HG02571 (cell line): Measurements from ENCODE around the gene NELFA.

Experiments
- ATAC-seq: cut with Tn5 transposase; IDR thresholded peaks from one replicate; pipeline ENCODE4 v1.9.1; 2021; ENCODE audit warnings: mild to moderate bottlenecking, moderate library complexity; ENCODE audit not compliant: unreplicated experiment

Gene NELFA

GRCh38 chr4:2008921-2009650 is at the start of gene NELFA:
Gene NELFA (minus strand): TSS chr4:2008974. CDS start chr4:2008959, 15 bp downstream.
- ATAC-seq, result peak; percentile 72

GRCh38 chr4:2057382-2058065 is 48.8 kb upstream of the NELFA start:
- ATAC-seq, result no peak

- no peak for ATAC-seq
Measured at GRCh38 chr4:2054217-2054616, 45.4 kb upstream of the NELFA start.

- no peak for ATAC-seq
Measured at GRCh38 chr4:2051086-2051485, 42.3 kb upstream of the NELFA start.

DNA sequence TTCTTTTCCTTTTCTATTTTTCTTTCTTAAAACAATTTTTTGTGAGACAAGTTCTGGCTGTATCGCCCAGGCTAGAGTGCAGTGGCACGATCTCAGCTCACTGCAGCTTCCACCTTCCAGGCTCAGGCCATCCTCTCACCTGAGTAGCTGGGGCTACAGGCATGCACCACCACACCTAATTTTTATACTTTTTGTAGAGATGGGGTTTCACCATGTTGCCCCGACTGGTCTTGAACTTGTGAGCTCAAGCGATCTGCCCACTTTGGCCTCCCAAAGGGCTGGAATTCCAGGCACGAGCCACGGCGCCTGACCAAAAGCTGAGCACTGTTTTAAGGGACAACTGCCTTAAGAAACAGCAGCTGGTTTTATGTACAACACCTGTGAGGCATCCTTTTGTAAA is 41.0 kb upstream of the NELFA start:
- ATAC-seq, result no peak

DNA sequence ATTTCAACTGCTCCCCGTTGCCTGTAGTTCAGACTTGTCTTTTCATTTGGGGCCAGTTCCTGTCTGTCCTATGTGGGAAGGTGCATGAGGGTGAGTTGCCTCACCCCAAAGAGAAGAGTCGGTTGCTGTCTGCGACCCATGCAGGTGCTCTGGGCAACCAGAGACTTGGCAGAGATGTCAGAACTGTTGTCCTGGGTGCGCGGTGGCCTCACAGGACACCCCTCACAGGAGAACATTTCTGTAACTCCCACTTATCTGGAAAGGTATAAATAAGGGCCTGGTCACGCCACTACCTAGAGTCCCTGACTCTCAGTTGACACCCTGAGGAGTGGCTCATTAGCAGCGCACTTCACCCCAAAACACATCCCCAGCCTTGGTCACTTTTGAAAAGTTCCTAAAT is 40.6 kb upstream of the NELFA start:
- no peak for ATAC-seq

- no peak for ATAC-seq
Measured at GRCh38 chr4:2048831-2049230, 40.1 kb upstream of the NELFA start.

- ATAC-seq, result no peak
Measured at GRCh38 chr4:2047781-2048581, 39.2 kb upstream of the NELFA start.

DNA sequence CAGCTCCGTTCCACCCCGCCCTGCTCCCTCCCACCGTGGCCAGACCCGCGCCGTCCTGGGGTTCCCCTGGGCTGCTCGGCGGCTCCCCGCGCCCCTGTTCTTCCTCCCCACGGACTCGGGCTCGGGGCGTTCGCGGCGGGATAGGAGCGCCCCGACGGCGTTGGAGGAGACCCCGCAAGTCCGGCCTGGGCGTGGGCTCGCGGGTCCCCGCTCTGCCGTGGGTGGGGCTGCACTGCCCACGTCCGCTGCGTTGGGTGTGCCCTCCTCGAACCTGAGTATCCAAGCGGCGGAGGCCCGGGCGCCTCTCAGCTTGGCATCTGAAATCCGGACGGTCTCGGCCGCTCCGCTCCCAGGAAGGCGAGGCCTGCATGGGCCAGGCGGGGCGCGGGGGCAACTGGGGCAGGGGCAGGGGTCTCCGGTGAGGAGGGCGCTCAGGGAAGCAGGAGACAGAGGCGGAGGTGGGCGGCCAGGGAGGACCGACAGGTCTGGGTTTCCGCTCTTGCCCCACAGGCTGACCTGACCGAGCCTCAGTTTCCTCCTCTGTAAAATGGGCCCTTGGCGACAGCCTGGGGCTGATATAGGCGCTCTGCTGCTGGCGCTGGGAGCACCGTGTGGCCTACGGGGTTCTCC is 38.4 kb upstream of the NELFA start:
- no peak for ATAC-seq

- ATAC-seq, result no peak
Measured at GRCh38 chr4:2046031-2046961, 37.5 kb upstream of the NELFA start.

DNA sequence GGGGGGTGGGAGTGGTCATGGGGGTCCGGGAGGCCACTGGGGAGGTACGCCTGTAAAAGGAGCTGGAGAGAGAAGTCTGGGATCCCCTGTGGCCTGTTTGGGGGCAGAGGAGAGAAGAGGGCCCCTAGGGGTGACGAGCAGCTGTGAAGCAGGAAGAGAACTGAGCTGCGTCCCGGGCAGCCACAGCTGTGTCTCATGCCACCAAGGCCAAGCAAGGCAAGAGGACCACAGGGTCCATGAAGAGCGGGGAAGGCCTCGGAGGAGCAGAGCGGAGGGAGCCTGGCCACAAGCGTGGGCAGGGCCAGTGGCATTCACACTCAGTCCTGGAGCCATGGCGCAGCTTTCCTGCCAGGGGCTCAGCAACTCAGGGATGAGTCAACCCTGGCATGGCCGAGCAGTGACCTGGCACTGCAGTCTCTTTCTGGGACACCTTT is 36.8 kb upstream of the NELFA start:
- no peak for ATAC-seq

DNA sequence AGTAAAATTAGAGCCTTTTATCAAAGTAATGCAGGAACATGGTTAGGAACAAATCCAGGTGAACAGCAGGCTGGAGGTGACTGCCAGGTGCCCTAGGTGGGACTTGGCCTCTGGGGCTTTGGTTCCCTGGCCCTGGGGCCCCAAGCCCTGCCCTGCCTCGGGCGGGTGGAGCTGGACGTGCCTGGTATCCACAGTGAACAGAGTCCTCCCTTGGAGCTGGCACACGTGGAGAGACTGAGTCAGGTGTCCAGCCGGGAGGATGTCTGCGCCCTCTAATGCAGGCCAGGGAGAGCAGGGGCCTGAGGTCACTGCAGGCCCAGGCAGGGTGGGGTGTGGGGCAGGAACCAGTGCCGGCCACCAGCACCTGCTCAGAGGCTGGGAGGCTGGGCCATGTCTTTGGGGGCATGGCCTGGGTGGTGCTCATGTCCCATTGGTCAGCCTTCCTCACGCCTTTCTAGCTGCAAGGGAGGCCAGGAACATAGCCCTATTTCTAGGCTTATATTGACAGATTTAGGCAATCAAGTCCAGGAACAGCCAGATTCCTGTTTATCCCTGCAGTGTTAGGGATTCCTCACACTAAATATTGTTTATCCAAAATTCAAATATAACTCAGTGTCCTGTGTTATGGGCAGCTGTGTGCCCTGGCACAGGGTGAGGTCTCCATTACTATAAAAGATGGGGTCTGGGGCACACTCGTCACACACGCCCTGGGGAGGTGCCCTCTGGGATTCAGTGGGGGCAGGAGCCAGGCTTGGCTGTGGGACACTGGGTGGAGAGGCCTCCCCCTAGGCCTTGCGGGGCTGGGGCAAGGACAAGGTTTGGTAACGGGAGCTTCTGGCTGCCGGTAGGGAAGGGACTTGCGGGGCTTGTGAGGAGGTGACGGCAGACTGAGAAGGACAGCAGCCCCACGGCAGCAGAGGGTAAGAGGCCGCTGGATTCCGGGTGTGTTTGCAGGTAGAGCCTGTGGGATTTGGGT is 36.1 kb upstream of the NELFA start:
- ATAC-seq, result no peak

DNA sequence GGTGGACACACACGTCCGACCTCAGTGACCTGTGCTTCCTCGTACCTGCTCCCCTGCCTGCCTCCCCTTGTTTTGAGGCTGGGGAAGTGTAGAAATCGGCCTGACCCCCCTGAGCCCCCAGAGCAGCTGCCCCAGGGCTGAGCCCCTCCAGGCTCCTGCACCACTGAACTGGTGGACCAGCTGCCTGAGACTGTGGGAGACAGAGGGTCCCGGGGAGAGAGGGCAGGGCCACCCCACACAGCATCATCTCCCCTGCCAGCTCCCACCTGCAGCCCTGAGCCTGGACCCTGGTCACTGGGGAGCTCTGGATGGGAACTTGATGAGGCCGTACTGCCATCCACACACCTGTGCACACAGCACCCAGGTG is 35.3 kb upstream of the NELFA start:
- no peak for ATAC-seq

DNA sequence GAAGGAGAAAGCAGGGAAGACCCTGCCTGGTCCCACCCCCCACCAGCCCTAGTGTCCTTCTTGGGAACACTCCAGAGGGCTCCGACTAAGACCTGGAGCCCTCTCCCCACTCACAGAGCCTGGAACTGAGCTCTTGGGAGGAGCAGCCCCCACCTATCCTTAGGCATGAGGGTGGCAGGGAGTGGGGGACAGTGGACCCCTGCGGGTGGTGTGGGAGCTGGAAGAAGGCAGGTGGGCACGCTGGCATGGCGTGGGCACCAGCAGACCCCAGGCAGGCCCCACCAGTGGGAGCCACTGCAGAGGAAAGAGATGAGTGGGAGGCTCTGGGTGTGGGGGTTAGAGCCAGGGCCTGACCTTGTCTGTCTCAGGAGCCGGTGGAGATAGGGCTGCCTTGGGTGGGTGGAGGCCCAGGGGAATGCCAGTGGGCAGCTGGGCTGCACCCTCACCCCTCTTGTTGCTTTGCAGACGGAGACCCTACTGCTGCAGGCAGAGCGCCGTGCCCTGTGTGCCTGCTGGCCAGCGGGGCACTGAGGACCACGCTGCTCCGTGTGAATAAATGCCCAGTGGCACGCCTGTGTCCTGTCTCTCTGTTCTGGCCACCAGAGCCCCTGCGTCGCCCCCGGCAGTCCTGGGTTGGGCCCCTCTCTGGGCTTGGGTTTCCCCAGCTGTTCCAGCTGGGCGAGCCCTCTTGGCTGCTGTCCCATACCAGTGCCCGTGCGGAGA is 34.8 kb upstream of the NELFA start:
- ATAC-seq, result no peak

- ATAC-seq, result no peak
Measured at GRCh38 chr4:2042947-2043395, 34.2 kb upstream of the NELFA start.

- no peak for ATAC-seq
Measured at GRCh38 chr4:2042204-2042946, 33.6 kb upstream of the NELFA start.

DNA sequence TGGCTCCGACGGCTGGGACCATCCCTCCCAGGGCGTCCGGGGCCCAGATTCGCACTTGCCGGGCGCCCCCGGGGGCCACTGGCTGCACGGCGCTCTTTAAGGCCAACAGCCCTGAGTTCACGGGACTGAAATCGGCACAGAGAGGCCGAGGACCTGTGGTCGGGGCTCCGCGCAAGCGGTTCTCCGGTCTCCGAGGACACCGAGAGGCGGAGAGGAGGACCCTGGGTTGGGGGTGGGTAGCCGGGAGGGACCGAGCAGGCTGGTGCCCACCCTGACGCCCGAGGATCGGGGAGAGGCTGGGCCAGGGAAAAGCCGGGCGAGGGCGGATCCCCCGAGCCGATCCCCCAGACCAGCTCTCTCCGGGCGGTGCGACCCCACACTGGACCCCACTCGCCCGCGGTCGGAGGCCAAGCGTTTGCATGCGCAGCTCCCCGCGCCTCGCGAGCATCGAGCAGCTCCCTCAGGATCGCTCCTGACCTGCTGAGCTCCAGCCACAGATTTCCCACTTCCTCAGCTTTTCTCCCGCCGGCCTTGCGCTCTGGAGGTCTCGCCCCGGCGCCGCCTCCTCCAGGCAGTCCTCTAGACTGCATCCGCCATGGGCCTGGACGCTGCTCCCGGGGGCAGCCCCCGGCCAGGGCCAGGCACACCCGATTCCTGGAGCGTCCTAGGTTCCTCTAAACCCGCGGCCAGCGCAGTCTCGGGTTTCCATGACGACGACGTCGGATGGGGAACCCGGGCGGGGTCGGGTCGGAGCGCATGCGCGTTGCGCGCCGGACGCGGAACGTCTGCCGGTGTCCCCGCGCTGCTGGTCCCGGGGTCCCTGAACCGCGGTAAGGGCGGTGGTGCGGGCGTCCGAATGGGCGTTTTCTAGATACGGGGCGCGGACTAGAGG is 32.7 kb upstream of the NELFA start:
- ATAC-seq, result peak; percentile 54
